GM18517 (cell line): ENCODE data around the gene RARRES2.
"Not testable (repeated sequence)": the region's sequence is repeated elsewhere in the genome, so short reads cannot be mapped to it uniquely, and the experiment has no call there.

ENCODE experiments used
- ATAC-seq: cut with Tn5 transposase; IDR thresholded peaks from one replicate; pipeline ENCODE4 v1.9.1; 2021; ENCODE audit warnings: mild to moderate bottlenecking, moderate library complexity; ENCODE audit not compliant: unreplicated experiment

The RARRES2 gene

GRCh38 chr7:150322833-150323681, 18.4 kb downstream of the RARRES2 start, which contains the start of the genes ACTR3C and LRRC61:
Gene ACTR3C, minus strand, starts transcription at chr7:150323545. Its CDS starts 28,249 bp downstream, at chr7:150295296.
Gene LRRC61, plus strand, starts transcription at chr7:150323355. Its CDS starts 13,507 bp downstream, at chr7:150336862.
- peak; percentile 55 for ATAC-seq

- ATAC-seq, result peak; percentile 40
These were observed 19.2 kb downstream of the RARRES2 start for GRCh38 chr7:150322114-150322832.

DNA sequence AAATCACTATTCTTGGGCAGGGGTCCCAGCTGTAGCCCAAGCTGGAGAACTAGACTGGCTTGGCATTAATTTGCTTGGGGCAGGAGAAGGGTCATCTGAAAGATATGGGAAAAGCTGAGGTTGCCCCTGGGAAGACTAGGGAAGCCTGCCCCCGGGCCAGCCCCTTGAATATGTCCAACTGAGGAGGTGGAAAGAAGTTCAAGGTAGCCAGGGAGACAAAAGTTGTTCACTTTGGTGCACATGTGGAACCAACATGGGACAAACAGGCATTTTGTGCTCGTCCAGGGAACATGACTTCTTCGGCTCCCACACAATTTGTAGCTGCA, 19.7 kb downstream of the RARRES2 start:
- no peak for ATAC-seq

GRCh38 chr7:150317748-150318444, 23.5 kb downstream of the RARRES2 start:
- no peak for ATAC-seq

DNA sequence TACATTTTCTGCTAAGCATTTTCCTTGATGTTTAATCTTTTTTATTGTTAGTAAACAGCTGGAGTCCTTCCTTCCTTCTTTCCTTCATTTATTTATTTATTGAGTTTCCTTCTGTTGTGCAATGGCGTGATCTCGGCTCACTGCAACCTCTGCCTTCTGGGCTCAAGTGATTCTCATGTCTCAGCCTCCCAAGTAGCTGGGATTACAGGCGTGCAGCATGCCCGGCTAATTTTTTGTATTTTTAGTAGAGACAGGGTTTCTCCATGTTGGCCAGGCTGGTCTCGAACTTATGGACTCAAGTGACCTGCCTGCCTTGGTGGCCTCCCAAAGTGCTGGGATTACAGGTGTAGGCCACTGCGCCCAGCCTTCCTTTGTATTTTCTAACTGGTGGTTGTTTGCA, 24.4 kb downstream of the RARRES2 start:
- not testable (repeated sequence) for ATAC-seq

- no peak for ATAC-seq
These were observed 26.7 kb downstream of the RARRES2 start for GRCh38 chr7:150314639-150315239.

- ATAC-seq, result no peak
These were observed 27.6 kb downstream of the RARRES2 start for GRCh38 chr7:150313870-150314269.

- no peak for ATAC-seq
These were observed 28.0 kb downstream of the RARRES2 start for GRCh38 chr7:150313367-150313809.

GRCh38 chr7:150312649-150313366, 28.6 kb downstream of the RARRES2 start:
- ATAC-seq, result not testable (repeated sequence)

GRCh38 chr7:150311711-150312110, 29.7 kb downstream of the RARRES2 start:
- no peak for ATAC-seq

DNA sequence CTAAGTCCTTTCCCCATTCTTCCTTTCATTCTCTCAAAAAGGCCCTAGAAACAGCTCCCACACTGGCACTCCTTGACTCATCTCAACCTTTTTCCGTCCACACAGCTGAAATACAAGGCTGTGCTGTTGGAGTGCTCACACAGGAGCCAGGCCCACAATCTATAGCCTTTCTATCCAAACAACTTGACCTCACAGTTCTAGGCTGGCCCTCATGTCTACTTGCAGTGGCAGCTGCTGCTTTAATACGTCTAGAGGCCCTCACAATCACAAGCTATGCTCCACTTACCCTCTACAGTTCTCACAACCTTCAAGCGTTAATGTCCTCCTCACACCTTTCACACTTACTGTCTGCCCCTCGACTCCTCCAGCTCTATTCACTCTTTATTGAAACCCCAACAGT, 30.3 kb downstream of the RARRES2 start:
- ATAC-seq, result no peak

GRCh38 chr7:150308575-150308974, 32.9 kb downstream of the RARRES2 start:
- ATAC-seq, result no peak

GRCh38 chr7:150307904-150308303, 33.5 kb downstream of the RARRES2 start:
- ATAC-seq, result no peak

GRCh38 chr7:150307129-150307528, 34.3 kb downstream of the RARRES2 start:
- no peak for ATAC-seq

- not testable (repeated sequence) for ATAC-seq
These were observed 35.1 kb downstream of the RARRES2 start for GRCh38 chr7:150306377-150306776.

- ATAC-seq, result not testable (repeated sequence)
These were observed 35.5 kb downstream of the RARRES2 start for GRCh38 chr7:150305903-150306284.

DNA sequence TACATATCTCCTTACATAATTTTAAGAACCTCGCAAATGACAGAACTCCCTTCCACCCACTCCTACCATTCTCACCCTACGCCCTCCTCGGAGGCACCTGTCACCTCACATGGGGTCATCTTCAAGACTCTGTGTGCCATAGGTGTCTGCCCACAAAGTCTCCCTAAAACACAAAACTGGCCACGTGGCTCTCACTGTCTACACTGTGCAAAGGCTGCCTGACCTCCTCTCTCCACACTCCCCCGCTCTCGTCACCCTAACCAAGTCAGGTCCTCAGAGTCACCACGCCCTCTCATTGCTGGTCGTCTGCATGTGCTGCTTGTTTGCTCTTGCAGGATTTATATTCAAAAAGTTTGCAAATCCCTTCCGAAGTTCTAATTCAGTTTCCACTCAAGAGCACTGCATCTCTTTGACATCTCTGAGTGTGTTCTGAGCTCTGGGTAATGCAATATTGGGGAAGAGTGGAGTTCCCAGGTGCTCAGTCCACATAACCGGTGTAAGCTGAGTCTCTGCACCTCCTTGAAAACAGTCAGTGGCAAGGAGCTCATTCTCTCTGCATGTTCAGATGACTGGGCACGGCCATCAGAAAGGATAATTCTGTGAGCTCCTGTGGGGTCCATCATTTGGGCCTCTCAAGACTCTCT, 36.0 kb downstream of the RARRES2 start:
- ATAC-seq, result not testable (repeated sequence)

DNA sequence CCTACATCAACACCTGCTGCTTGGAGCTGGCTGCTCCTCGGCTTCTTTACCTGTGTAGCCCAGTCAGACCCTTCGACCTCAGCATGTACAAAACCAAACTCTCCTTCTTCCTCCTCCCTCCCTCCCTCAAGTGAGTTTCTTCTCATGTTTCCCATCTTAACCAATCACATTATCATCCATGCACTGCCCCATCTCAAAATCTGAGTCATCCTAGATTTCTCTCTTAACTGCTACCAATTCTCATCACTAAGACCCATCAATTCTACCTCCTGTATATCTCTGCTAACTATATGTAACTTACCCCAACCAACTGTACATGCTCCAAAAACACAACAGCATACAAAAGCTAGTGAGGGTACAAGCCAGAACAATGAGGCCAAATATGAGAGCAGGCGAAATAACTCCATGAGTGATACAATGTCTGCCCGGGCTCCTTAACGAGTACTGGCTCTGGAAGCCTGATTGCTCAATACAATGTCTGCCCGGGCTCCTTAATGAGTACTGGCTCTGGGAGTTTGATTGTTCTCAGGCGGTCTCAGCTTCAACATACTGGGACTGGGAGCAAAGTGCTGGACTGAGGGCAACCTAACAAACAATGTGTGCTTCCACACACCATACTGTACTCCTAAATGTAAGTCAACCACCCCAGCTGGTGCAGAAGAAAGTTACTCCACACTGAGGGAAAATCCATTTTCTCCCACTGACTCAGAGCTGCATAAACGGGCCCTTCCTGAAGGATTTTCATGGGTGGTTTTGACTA, 36.8 kb downstream of the RARRES2 start:
- not testable (repeated sequence) for ATAC-seq

DNA sequence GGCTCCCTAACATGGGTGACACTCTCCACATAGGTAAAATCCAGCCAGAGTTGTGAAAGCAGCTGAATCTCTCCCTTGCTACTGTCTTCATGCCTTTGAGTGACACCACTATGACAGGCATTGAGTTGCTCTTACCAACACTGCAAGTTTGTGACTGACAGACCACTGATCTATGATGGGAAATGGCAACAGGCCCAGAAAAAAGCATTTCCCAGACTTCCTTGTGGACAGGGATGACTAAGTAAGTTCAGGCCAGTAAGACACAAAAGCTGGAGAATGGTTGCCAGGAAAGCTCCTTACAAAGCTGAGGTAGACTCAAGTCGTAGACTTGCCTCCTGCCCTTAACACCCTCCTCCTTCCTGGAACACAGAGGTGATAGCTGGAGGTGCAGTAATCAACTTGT, 38.5 kb downstream of the RARRES2 start:
- not testable (repeated sequence) for ATAC-seq
